ENCODE results near the gene SV2A.
"Not testable (repeated sequence)": the region's sequence is repeated elsewhere in the genome, so short reads cannot be mapped to it uniquely, and the experiment has no call there.

SV2A gene

GRCh38 chr1:149886396-149887195, 31.0 kb downstream of the SV2A start:
- peak; percentile 100 for DNase-seq

- DNase-seq: not testable (repeated sequence)
Measured at GRCh38 chr1:149886121-149886395, 31.6 kb downstream of the SV2A start.

- peak; percentile 92 for DNase-seq
Measured at GRCh38 chr1:149885339-149886120, 32.1 kb downstream of the SV2A start.

GRCh38 chr1:149884433-149885338, 33.0 kb downstream of the SV2A start:
- DNase-seq: peak; percentile 51

GRCh38 chr1:149883598-149884247, 33.9 kb downstream of the SV2A start:
- DNase-seq: no peak

- DNase-seq: no peak
Measured at GRCh38 chr1:149881876-149882275, 35.8 kb downstream of the SV2A start.

- no peak for DNase-seq
Measured at GRCh38 chr1:149879556-149879955, 38.1 kb downstream of the SV2A start.

GRCh38 chr1:149877211-149877946, 40.3 kb downstream of the SV2A start:
- DNase-seq: no peak

- DNase-seq: not testable (repeated sequence)
Measured at GRCh38 chr1:149873060-149873459, 44.6 kb downstream of the SV2A start.

- DNase-seq: not testable (repeated sequence)
Measured at GRCh38 chr1:149866887-149867286, 50.8 kb downstream of the SV2A start.

GRCh38 chr1:149861497-149862054, 56.1 kb downstream of the SV2A start:
- not testable (repeated sequence) for DNase-seq

- DNase-seq: not testable (repeated sequence)
Measured at GRCh38 chr1:149860684-149861496, 56.8 kb downstream of the SV2A start.

- DNase-seq: not testable (repeated sequence)
Measured at GRCh38 chr1:149860271-149860670, 57.4 kb downstream of the SV2A start.

Data from fibroblast of skin of right biceps (primary cell).